GM23248 (cell line): ENCODE results near the gene KITLG.

ENCODE experiments used
- EZH2 ChIP-seq: fragments of 200-600 bp; sonication (generic); IDR thresholded peaks from 2 replicates; pipeline ENCODE4 v1.6.1; 2018; ENCODE audit warnings: antibody characterized with exemption, mild to moderate bottlenecking; ENCODE audit not compliant: insufficient read depth, poor library complexity, severe bottlenecking
- EZH2phosphoT487 ChIP-seq: fragments of 200-600 bp; sonication (generic); IDR thresholded peaks from 2 replicates; pipeline ENCODE4 v1.6.1; 2018; ENCODE audit warnings: antibody characterized with exemption, moderate library complexity, mild to moderate bottlenecking, low read depth; ENCODE audit not compliant: insufficient read depth

DNA sequence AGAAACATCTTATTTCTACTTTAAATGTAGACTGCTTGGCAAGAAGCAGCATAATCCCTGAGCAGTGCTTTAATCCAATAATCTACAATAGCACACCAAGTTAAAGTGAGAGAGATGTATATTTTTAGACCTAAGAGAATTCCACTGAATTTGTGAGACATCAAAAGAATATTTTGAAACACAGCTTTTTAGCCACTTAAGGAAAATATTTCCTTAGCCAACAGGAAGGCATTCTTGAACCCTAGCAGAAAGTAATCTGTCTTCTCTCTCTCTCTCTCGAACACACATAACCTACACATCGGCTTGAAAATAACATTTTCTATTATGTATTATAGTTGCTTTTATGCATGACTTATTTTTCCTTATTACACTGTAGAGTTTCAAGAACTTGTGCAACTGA is 34.0 kb downstream of the KITLG start:
- TF ChIP-seq EZH2 (no peak), EZH2phosphoT487 (no peak)
